NCI-H524 (cell line): ENCODE measurements around the gene IDS.
"Not testable (repeated sequence)": the region's sequence is repeated elsewhere in the genome, so short reads cannot be mapped to it uniquely, and the experiment has no call there.

Experiments
- DNase-seq, 2 experiments: peaks; one replicate each; lab custom pipeline; 2025; lab: John Stamatoyannopoulos, UW

IDS gene

GRCh38 chrX:149497626-149498025 lies 7.5 kb downstream of the IDS start:
- no peak for DNase-seq

DNA sequence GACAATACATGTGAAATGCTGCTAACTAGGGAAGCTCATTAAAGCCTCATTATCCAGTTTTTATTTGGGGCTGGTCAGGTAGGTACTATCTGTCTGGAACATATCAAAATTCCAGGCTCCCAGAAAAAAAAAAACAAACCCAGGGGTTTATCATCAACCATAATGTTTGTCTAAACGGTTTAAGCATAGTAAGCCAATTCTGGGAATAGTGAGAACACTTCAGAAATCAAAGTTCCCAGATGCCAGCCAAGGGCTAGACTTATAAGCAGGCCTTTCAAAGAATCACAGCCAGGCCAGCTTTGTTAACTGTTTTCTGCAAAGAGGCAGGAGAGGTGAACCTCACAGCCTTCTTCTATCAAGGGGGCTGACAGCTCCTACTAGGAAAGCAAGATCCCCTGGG lies 8.1 kb downstream of the IDS start:
- no peak for DNase-seq

GRCh38 chrX:149495573-149496071 lies 9.5 kb downstream of the IDS start:
- no peak for DNase-seq

GRCh38 chrX:149494844-149495565 lies 10.1 kb downstream of the IDS start:
- no peak for DNase-seq

DNA sequence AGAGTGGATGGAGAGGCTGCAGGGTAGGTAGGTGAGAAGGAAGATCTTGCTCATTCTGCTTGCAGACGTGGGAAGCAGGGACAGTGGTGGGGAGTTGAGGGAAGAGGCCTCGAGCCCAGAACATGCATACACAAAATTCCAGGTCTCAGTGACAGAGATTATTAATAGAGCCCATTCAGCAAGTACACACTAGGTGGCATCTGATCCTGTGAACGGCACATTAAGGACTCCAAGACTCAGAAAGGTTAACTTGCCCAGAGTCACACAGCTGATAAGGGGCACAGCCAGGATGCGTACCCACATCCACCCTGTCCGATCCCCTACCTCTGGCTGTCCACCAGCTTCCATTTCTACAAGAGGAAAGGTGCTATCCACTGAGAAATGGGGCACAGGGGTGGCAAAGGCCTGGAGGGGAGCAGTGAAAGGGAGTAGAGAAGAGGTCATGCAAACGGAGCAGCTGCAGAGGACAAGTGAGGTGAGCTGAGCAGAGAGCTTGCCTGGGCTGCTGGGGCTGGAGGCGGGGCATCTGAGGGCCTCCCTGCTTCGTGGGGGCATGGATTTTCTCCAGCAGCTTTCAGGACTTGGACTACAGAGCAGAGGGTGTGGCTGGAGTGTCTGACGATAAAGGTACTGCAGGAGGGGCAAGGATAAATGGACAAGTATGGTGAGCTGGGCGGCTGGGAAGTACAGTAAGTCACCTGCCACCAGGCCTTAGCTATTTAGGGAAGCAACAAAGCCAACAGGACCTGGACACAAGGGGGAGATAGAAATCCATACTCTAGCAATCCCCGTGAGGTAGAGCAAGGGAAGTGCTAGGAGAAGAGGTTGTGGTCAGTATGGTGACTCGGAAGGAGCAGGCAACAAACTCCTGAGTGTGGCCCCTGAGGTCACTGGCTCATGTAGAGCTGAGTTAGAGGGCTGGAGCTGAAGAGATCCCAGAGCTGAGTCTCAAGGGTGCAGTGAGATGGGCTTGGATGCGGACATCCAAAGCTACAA lies 11.2 kb downstream of the IDS start:
- DNase-seq: no peak

- DNase-seq: no peak
Measured at GRCh38 chrX:149491812-149492211, 13.3 kb downstream of the IDS start.

DNA sequence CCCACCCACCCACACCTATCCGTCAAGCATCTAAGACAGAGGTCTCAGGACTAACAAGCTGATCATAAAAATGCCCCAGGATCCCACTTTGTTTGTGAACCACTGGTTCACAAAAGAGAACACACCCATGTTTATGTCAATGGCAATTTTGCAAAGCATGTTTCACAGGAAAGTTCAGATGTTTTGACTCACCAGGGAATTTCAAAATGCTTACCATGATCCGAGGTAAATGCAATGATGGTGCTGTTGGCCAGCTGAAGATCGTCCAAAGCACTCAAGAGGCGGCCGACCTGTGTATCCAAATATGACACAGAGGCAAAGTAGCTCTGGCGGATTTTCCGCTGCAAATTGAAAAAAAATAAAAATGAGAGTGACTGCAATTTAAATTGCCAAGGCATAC lies 15.0 kb downstream of the IDS start:
- DNase-seq: no peak

- peak in 1 of 2 experiments; percentile 31 for DNase-seq
Measured at GRCh38 chrX:149488411-149489052, 16.6 kb downstream of the IDS start.

- not testable (repeated sequence) for DNase-seq
Measured at GRCh38 chrX:149488008-149488407, 17.1 kb downstream of the IDS start.

- peak; percentile 9 to 10 for DNase-seq
Measured at GRCh38 chrX:149487292-149487691, 17.8 kb downstream of the IDS start.

DNA sequence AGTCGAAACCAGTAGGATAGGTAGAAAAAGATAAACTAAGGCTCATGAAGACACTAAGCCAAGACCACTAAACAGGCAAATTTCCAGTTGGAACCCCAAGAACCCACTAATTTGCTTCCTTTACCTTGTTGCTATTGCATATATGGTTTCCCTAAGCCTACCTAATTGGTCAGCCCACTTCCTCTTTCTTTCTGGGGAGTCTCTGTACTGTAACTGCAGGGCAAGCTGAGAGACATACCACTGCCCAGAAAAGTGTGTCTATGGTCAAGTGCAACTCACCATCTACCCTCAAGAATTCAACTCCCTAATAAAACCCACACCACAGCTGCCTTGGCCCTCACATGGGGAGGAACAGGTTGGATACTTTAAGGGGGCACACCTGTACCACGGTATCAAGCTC lies 28.6 kb downstream of the IDS start:
- no peak for DNase-seq

GRCh38 chrX:149473966-149474365 lies 31.1 kb downstream of the IDS start:
- no peak for DNase-seq

DNA sequence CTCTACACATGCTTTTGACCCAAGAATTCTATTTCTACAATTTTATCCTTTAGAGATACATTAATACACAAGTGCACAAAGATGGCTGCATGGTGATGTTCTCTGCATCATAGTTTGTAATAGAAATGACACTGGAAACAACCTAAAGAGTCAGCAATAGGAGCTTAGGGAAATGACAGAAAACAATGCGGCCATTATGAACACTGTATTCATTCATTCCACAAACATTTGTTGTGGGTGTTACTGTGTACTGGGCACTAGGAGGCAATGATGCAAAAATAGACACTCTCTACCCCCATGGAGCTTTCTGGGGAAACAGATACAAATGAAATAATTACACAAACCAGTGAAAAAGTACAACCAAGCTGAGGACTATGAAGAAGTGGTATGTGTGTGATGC lies 32.0 kb downstream of the IDS start:
- no peak for DNase-seq

DNA sequence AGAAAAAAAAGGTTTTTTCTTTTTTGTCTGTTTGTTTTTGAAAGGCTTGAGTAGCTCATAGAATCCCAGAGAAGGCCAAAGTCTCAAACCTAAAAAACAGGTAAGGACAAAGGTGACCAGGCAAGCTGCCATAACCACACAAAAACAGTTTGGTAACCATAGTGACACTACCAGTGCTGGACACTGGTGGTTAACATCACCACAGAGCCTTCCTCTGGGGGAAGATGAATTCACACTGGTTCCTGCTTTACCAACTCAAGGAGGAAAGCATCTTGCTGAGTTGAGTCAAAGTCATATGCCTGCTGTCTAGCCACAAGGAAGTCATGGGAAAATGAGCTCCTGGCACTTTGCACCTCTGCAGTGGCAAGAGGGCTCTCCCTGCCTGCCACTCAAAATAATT lies 32.5 kb downstream of the IDS start:
- no peak for DNase-seq

DNA sequence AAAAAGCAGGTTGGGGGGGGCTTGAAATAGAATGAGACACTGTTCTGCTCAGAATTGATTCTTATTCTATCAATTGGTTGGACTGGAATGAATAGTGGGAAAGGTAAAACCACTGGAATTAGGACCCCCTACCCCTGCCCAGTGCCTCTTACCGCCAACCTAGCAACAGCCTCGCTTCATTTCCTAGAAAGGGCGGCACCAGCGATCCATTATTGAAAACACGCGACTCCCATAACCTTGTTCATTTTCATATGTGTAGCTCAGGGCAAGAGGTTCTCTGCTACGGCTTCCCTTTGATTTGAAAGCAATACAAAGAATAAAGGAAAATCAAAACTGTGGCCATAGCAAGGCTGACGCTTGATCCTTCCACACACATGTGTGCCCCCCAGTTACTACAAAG lies 33.7 kb downstream of the IDS start:
- DNase-seq: no peak

DNA sequence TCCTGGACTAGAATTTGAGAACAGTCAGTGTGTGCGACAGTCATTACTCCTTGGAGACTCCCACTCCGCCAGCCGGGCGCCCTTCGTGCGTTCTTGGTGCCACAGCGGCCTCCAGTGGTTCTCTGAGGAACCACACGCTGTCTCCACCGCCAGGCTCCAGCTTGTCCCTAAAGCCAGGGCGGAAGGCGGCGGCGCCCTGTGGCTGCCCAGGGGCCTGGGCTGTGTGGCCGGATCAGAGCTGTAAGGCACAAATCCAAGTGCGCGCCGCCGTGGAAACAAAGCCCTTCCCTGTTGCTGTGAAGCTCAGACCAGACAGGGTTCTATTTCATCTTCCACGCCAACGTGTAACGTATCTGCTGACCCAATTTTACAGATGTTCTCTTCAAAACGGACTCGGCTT lies 34.2 kb downstream of the IDS start:
- DNase-seq: peak; percentile 58 to 85

DNA sequence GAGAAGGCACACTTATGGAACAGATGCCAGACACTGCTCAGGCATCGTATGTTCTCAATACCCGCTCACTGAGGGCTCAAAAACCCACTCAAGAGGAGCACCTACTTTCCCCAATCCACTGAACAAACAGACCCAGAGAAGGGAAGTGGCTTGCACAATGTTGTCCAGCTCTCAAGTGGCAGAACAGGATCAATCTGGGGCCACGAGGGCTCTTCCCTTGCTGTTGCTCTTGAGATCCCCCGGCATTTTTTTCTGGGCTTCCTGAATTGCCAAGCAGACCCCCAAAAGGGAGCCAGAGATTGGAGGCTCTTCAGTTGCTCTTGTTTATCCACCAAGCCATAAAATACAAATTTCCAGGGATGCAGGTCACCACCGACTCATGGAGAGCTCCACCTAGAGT lies 35.7 kb downstream of the IDS start:
- no peak for DNase-seq

- no peak for DNase-seq
Measured at GRCh38 chrX:149467920-149468319, 37.2 kb downstream of the IDS start.

GRCh38 chrX:149467461-149467860 lies 37.6 kb downstream of the IDS start:
- DNase-seq: no peak

DNA sequence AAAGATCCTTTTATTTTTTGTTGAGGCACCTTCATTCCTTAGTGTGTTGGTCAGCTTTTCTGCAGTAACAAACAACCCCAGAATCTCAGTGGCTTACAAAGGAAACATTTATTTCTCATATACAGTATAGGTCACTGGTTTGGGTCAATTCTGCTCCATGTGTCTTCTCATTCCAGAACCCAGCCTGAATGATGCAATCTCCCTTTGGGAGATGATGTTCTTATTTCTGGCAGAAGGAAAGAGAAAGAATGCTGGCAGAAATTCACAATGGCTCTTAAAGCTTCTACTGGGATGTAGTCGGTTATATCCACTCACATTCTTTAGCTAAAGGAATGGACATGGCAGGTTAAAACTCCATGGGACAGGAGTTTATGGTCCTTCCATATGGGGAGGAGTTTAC lies 42.3 kb downstream of the IDS start:
- no peak for DNase-seq

DNA sequence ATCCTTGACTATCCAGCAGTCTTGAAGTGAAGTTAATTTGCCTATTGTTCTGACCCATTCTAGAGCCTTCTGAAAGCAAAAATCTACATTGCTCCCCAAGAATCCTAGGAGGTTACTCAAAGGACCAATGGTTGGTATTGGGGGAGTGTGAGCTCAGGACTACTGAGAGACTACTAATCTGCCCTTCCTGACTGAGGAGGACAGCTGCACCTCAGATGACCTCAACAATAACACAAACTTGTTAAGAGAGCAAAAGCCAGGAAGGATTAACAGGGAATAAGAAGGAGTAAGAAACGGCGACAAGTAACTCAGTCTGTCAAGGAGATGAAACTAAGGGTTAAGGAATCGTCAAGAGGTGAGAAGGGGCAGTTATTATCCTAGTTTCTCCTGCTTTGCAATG lies 43.4 kb downstream of the IDS start:
- DNase-seq: peak; percentile 5 to 59

DNA sequence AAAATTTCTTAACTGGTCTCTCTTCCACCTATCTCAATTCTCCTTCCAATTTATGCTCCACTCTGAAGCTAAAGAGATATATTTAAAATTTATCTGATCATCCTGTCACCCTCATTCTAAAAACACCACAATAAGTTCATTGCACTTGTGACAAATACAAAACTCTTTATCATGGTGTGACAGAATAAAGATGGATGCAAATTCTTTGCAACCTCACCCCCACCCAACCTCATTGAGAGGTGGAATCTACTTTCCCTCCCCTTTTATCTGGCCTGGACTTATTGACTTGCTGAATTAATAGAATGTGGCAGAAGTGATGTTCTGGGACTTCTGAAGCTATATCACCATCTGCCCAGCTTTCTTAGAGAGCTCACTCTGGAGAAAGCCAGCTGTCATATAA lies 46.5 kb downstream of the IDS start:
- DNase-seq: peak; percentile 47 to 79
